ENCODE measurements around the gene SLC2A1. TPM values are rescaled to one million over a fixed set of nuclear protein-coding genes. Genes with fewer than 3 reads are reported as not detected.

Gene SLC2A1
- total RNA-seq, 1 experiment from 2014 or later: 204 TPM

- DNase-seq (ENCODE audit: low read depth): no peak
Observed at GRCh38 chr1:42908046-42908445, 50.6 kb downstream of the SLC2A1 start.

- no peak for DNase-seq (ENCODE audit: low read depth)
Observed at GRCh38 chr1:42904434-42904833, 54.2 kb downstream of the SLC2A1 start.

- DNase-seq (ENCODE audit: low read depth): peak; percentile 35
Observed at GRCh38 chr1:42899960-42900359, 58.7 kb downstream of the SLC2A1 start.

- DNase-seq (ENCODE audit: low read depth): no peak
Observed at GRCh38 chr1:42891465-42892138, 67.1 kb downstream of the SLC2A1 start.

- DNase-seq (ENCODE audit: low read depth): no peak
Observed at GRCh38 chr1:42889264-42889663, 69.4 kb downstream of the SLC2A1 start.

- DNase-seq (ENCODE audit: low read depth): no peak
Observed at GRCh38 chr1:42888013-42888633, 70.5 kb downstream of the SLC2A1 start.

GRCh38 chr1:42887366-42887765 is 71.3 kb downstream of the SLC2A1 start:
- DNase-seq (ENCODE audit: low read depth): no peak

GRCh38 chr1:42886800-42887199 is 71.9 kb downstream of the SLC2A1 start:
- DNase-seq (ENCODE audit: low read depth): no peak

GRCh38 chr1:42886046-42886739 is 72.5 kb downstream of the SLC2A1 start:
- no peak for DNase-seq (ENCODE audit: low read depth)

- no peak for DNase-seq (ENCODE audit: low read depth)
Observed at GRCh38 chr1:42880384-42880783, 78.3 kb downstream of the SLC2A1 start.

GRCh38 chr1:42877380-42877779 is 81.3 kb downstream of the SLC2A1 start:
- no peak for DNase-seq (ENCODE audit: low read depth)

- DNase-seq (ENCODE audit: low read depth): no peak
Observed at GRCh38 chr1:42876009-42876408, 82.7 kb downstream of the SLC2A1 start.

Small RNA genes lying within 50 kb of the gene (small RNA-seq; reads per million reads assigned to genes)
- not detected for gene RNU6-880P

Other genes starting within 250 kb of the SLC2A1 start
- not detected in 2 replicates for gene CLDN19, start 218.6 kb downstream of the SLC2A1 start, total RNA-seq (2014; rRNA removed; shearing (Covaris generic))
- 61.5 and 62.3 TPM in 2 replicates for gene P3H1, start 191.8 kb downstream of the SLC2A1 start, total RNA-seq (2014; rRNA removed; shearing (Covaris generic))
- gene C1orf50, start 191.6 kb downstream of the SLC2A1 start, total RNA-seq (2014; rRNA removed; shearing (Covaris generic)): 1.3 and 1.8 TPM in 2 replicates
- 0.03 TPM in 1 of 2 replicates, not detected in the other for gene TMEM269, start 173.9 kb downstream of the SLC2A1 start, total RNA-seq (2014; rRNA removed; shearing (Covaris generic))
- gene ERMAP, start 141.7 kb downstream of the SLC2A1 start, total RNA-seq (2014; rRNA removed; shearing (Covaris generic)): 3.3 and 5.9 TPM in 2 replicates
- gene SVBP, start 141.5 kb downstream of the SLC2A1 start, total RNA-seq (2014; rRNA removed; shearing (Covaris generic)): 16.6 and 16.8 TPM in 2 replicates
- gene ZNF691, start 112.3 kb downstream of the SLC2A1 start, total RNA-seq (2014; rRNA removed; shearing (Covaris generic)): 10.6 and 12.0 TPM in 2 replicates
- 400 and 422 TPM in 2 replicates for gene EBNA1BP2, start 213.4 kb upstream of the SLC2A1 start, total RNA-seq (2014; rRNA removed; shearing (Covaris generic))
- gene CFAP57, start 213.5 kb upstream of the SLC2A1 start, total RNA-seq (2014; rRNA removed; shearing (Covaris generic)): 0.33 and 0.50 TPM in 2 replicates

Data from HT1080 (cell line).